ENCODE results near the gene KIFAP3.

The KIFAP3 gene

GRCh38 chr1:170071378-170071777, 3.1 kb downstream of the KIFAP3 start:
- DNase-seq (ENCODE audit: low read depth in 1 of 2, low spot score in 1 of 2): no peak

GRCh38 chr1:170068923-170069322, 5.6 kb downstream of the KIFAP3 start:
- no peak overlapping the region for H3K4me3 ChIP-seq (replicated peaks; ENCODE audit: insufficient read depth, low read length)
- TF ChIP-seq POLR2AphosphoS5 (IDR thresholded peaks at IDR 0.05; ENCODE audit: low read depth): no peak
- no peak for TF ChIP-seq SPI1 (IDR thresholded peaks at IDR 0.05; ENCODE audit: borderline replicate concordance, low read depth)
- TF ChIP-seq GABPA (IDR thresholded peaks at IDR 0.05; ENCODE audit: low read depth): no peak
- no peak for TF ChIP-seq CTCF (IDR thresholded peaks at IDR 0.05; ENCODE audit: insufficient read depth, low read length)
- TF ChIP-seq REST (IDR thresholded peaks at IDR 0.05; ENCODE audit: insufficient replicate concordance, low read depth): no peak

More at GRCh38 chr1:170071378-170071777, 3.1 kb downstream of the KIFAP3 start:
- Histone ChIP-seq H3K27ac (replicated peaks) (no peak overlapping the region), H3K4me3 (replicated peaks; ENCODE audit: insufficient read depth, low read length) (no peak overlapping the region), H3K27me3 (ENCODE audit: insufficient read depth, poor library complexity, severe bottlenecking) (no peaks in the 10 kb centered on the region)
- TF ChIP-seq POLR2AphosphoS5 (IDR thresholded peaks at IDR 0.05; ENCODE audit: low read depth) (no peak), CTCF (IDR thresholded peaks at IDR 0.05; ENCODE audit: insufficient read depth, low read length) (no peak), GABPA (IDR thresholded peaks at IDR 0.05; ENCODE audit: low read depth) (no peak), SPI1 (IDR thresholded peaks at IDR 0.05; ENCODE audit: borderline replicate concordance, low read depth) (no peak), REST (IDR thresholded peaks at IDR 0.05; ENCODE audit: insufficient replicate concordance, low read depth) (no peak)

GRCh38 chr1:170067253-170067819, 7.2 kb downstream of the KIFAP3 start:
- Histone ChIP-seq H3K27ac (replicated peaks) (no peak overlapping the region), H3K27me3 (ENCODE audit: insufficient read depth, poor library complexity, severe bottlenecking) (no peaks in the 10 kb centered on the region), H3K4me3 (replicated peaks; ENCODE audit: insufficient read depth, low read length) (no peak overlapping the region)
- TF ChIP-seq CTCF (IDR thresholded peaks at IDR 0.05; ENCODE audit: insufficient read depth, low read length): no peak
- TF ChIP-seq REST (IDR thresholded peaks at IDR 0.05; ENCODE audit: insufficient replicate concordance, low read depth): no peak
- TF ChIP-seq GABPA (IDR thresholded peaks at IDR 0.05; ENCODE audit: low read depth): no peak
- no peak for TF ChIP-seq SPI1 (IDR thresholded peaks at IDR 0.05; ENCODE audit: borderline replicate concordance, low read depth)
- no peak for TF ChIP-seq POLR2AphosphoS5 (IDR thresholded peaks at IDR 0.05; ENCODE audit: low read depth)
- no peak for DNase-seq (ENCODE audit: low read depth in 1 of 2, low spot score in 1 of 2)

More at GRCh38 chr1:170068923-170069322, 5.6 kb downstream of the KIFAP3 start:
- Histone ChIP-seq H3K27me3 (ENCODE audit: insufficient read depth, poor library complexity, severe bottlenecking) (no peaks in the 10 kb centered on the region), H3K27ac (replicated peaks) (no peak overlapping the region)
- DNase-seq (ENCODE audit: low read depth in 1 of 2, low spot score in 1 of 2): no peak

Data from HL-60 (cell line).